ENCODE measurements around the gene HSD17B13. TPM values are rescaled to one million over a fixed set of nuclear protein-coding genes. Genes with fewer than 3 reads are reported as not detected.
"Not testable (repeated sequence)": the region's sequence is repeated elsewhere in the genome, so short reads cannot be mapped to it uniquely, and the experiment has no call there.

The HSD17B13 gene
- not detected in 2 replicates for total RNA-seq (2014; rRNA removed; shearing (Covaris generic))
- 0.04 TPM in 1 of 2 replicates, not detected in the other for polyA plus RNA-seq (2015; cell fraction: cytosol; rRNA removed)
- 0.09 TPM in 1 of 2 replicates, not detected in the other for polyA plus RNA-seq (2015; cell fraction: nucleus; rRNA removed)

GRCh38 chr4:87322754-87323153 is at the start of gene HSD17B13:
HSD17B13 (minus strand) TSS chr4:87322882; CDS start chr4:87322841, 41 bp downstream.
- DNase-seq (ENCODE audit: low read depth, low spot score): no peak
- in situ Hi-C loops (cut with HindIII; ENCODE audit: low pct_unique_long_range_greater_than_20kb, low sequenced_read_pairs): no loop called here

- in situ Hi-C loops (cut with HindIII; ENCODE audit: low pct_unique_long_range_greater_than_20kb, low sequenced_read_pairs): no loop called here
- no peak for DNase-seq (ENCODE audit: low read depth, low spot score)
Measured at GRCh38 chr4:87370068-87370467, 47.4 kb upstream of the HSD17B13 start.

GRCh38 chr4:87366521-87367162 is 44.0 kb upstream of the HSD17B13 start:
- DNase-seq (ENCODE audit: low read depth, low spot score): no peak
- in situ Hi-C loops (cut with HindIII; ENCODE audit: low pct_unique_long_range_greater_than_20kb, low sequenced_read_pairs): no loop called here

- DNase-seq (ENCODE audit: low read depth, low spot score): no peak
- in situ Hi-C loops (cut with HindIII; ENCODE audit: low pct_unique_long_range_greater_than_20kb, low sequenced_read_pairs): no loop called here
Measured at GRCh38 chr4:87365348-87365747, 42.7 kb upstream of the HSD17B13 start.

GRCh38 chr4:87363552-87363951 is 40.9 kb upstream of the HSD17B13 start:
- DNase-seq (ENCODE audit: low read depth, low spot score): peak; percentile 9
- in situ Hi-C loops (cut with HindIII; ENCODE audit: low pct_unique_long_range_greater_than_20kb, low sequenced_read_pairs): no loop called here

- no peak for DNase-seq (ENCODE audit: low read depth, low spot score)
- in situ Hi-C loops (cut with HindIII; ENCODE audit: low pct_unique_long_range_greater_than_20kb, low sequenced_read_pairs): no loop called here
Measured at GRCh38 chr4:87360338-87360935, 37.8 kb upstream of the HSD17B13 start.

GRCh38 chr4:87359258-87359657 is 36.6 kb upstream of the HSD17B13 start:
- in situ Hi-C loops (cut with HindIII; ENCODE audit: low pct_unique_long_range_greater_than_20kb, low sequenced_read_pairs): no loop called here
- no peak for DNase-seq (ENCODE audit: low read depth, low spot score)

GRCh38 chr4:87356832-87357526 is 34.3 kb upstream of the HSD17B13 start:
- in situ Hi-C loops (cut with HindIII; ENCODE audit: low pct_unique_long_range_greater_than_20kb, low sequenced_read_pairs): no loop called here

GRCh38 chr4:87354168-87355102 is 31.8 kb upstream of the HSD17B13 start:
- no peak for DNase-seq (ENCODE audit: low read depth, low spot score)
- in situ Hi-C loops (cut with HindIII; ENCODE audit: low pct_unique_long_range_greater_than_20kb, low sequenced_read_pairs): no loop called here

More at GRCh38 chr4:87356832-87357526, 34.3 kb upstream of the HSD17B13 start:
- no peak for DNase-seq (ENCODE audit: low read depth, low spot score)

GRCh38 chr4:87353592-87353991 is 30.9 kb upstream of the HSD17B13 start:
- peak; percentile 67 for DNase-seq (ENCODE audit: low read depth, low spot score)
- in situ Hi-C loops (cut with HindIII; ENCODE audit: low pct_unique_long_range_greater_than_20kb, low sequenced_read_pairs): no loop called here

- no peak for DNase-seq (ENCODE audit: low read depth, low spot score)
- in situ Hi-C loops (cut with HindIII; ENCODE audit: low pct_unique_long_range_greater_than_20kb, low sequenced_read_pairs): no loop called here
Measured at GRCh38 chr4:87345139-87345538, 22.5 kb upstream of the HSD17B13 start.

- in situ Hi-C loops (cut with HindIII; ENCODE audit: low pct_unique_long_range_greater_than_20kb, low sequenced_read_pairs): no loop called here
- DNase-seq (ENCODE audit: low read depth, low spot score): no peak
Measured at GRCh38 chr4:87342872-87343271, 20.2 kb upstream of the HSD17B13 start.

GRCh38 chr4:87341954-87342635 is 19.4 kb upstream of the HSD17B13 start:
- DNase-seq (ENCODE audit: low read depth, low spot score); in situ Hi-C loops (cut with HindIII; ENCODE audit: low pct_unique_long_range_greater_than_20kb, low sequenced_read_pairs): not testable (repeated sequence)

GRCh38 chr4:87339440-87339839 is 16.8 kb upstream of the HSD17B13 start:
- no peak for DNase-seq (ENCODE audit: low read depth, low spot score)
- in situ Hi-C loops (cut with HindIII; ENCODE audit: low pct_unique_long_range_greater_than_20kb, low sequenced_read_pairs): no loop called here

GRCh38 chr4:87337361-87337760 is 14.7 kb upstream of the HSD17B13 start:
- DNase-seq (ENCODE audit: low read depth, low spot score): no peak
- in situ Hi-C loops (cut with HindIII; ENCODE audit: low pct_unique_long_range_greater_than_20kb, low sequenced_read_pairs): no loop called here

GRCh38 chr4:87333267-87333666 is 10.6 kb upstream of the HSD17B13 start:
- in situ Hi-C loops (cut with HindIII; ENCODE audit: low pct_unique_long_range_greater_than_20kb, low sequenced_read_pairs): no loop called here
- no peak for DNase-seq (ENCODE audit: low read depth, low spot score)

GRCh38 chr4:87330761-87331160 is 8.1 kb upstream of the HSD17B13 start:
- no peak for DNase-seq (ENCODE audit: low read depth, low spot score)
- in situ Hi-C loops (cut with HindIII; ENCODE audit: low pct_unique_long_range_greater_than_20kb, low sequenced_read_pairs): no loop called here

Data from SK-MEL-5 (cell line).